ENCODE measurements around the gene ZNF407. TPM values are rescaled to one million over a fixed set of nuclear protein-coding genes. Genes with fewer than 3 reads are reported as not detected.

ZNF407 gene
- total RNA-seq, 1 donor from 2014 or later = 27.2 TPM

DNA sequence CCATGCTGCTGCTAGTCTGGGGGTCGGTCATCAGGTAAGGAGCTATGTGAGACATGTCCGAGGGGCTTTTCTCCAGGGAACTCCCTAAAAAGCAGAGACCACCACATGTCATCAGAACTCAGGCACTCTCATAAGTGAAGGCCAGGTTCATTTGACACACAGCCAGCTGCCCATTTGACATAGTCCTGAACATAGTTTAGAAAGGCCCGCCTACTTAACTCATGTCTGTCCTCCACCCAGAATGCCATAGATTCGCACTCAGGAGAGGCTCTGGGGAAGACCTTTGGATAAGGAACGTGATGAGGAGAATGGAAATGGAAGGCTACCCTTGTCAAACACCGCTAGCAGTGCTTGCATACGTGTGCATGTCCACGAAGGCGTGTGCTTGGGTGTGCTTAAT is 454.1 kb downstream of the ZNF407 start:
- no peak for DNase-seq (ENCODE audit: low spot score)

DNA sequence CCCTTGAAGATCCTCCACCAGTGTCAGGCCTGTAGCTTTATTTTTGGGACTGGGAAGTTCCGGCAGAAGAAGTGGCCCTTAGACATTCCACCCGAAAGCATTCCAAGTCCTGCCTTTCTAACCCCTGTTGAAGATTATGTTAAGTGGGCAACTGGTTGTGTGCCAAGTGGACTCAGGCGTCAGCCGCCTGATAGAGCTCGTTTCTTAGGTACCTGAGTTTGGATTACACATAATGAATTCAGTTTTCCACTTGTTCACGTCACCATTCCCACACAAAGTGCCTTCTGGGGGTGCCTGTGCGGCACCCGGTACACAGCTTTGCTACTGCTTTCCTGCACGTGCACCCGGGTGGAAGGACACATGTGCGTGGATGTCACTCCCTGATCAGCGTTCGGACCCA is 454.8 kb downstream of the ZNF407 start:
- DNase-seq (ENCODE audit: low spot score) = no peak

DNA sequence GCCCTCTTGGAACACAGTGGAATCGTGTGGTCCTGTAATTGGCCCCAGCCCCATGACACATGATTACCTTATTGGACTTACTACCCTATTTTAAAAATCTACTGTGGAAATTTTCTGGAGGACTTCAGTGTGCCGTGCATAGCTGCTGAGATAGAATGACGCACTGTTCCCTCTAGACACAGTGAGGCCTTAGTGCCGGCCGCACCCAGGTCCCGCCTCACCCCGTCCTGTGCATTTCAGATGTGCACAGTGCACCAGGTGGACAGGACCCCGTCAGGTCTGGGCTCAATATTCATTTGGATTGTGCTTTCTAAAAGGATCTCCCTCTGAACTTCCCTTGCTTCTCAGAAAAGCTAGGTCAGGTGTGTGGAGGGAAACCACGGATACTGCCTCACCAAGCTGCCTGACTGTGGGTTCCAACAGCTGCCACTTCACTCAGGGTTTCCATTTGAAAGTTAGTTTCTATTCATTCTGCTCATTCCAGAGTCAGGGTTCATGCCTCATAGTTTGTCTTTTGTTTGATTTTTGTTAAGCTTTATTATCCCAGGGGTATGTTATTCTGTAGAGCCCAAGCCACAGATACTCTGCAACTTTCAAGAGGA is 455.5 kb downstream of the ZNF407 start:
- no peak for DNase-seq (ENCODE audit: low spot score)

DNA sequence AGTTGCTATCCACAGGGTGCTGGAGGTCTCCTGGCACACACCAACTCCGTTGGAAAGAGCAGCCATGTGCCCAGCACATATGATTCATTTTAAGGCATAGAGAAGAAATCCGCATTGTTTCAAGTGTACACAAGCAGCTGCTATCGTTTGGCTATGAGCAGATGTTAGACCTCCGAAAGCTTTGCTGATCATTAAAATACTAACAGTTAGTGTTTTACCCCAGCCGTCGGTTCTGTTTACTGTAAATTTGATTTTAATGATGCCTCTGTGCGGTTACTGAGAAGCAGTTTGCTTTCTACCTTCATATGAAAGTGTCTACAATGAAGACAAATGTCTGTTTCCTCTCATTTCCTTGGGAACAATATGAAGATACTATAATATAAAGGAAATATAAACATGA is 456.4 kb downstream of the ZNF407 start:
- no peak for DNase-seq (ENCODE audit: low spot score)

DNA sequence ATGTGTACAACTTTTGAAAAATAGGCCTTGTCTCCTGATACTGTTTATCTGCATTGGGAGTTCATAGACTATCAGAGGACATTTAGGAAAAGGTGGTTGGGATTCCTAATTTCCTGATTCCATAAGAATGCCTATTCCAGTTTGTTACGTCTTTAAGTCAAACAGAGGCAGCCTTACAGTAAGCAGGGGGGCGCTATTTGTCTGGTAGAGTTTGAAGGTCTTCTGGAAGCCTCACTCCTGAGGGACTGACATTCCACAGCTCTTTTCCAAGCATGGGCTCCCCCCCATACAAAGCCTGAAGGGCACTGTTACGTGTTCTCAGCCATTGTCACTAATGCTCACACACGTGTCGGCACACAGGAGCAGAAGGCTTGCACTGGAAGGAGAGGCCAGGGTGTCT is 456.9 kb downstream of the ZNF407 start:
- DNase-seq (ENCODE audit: low spot score) = no peak

DNA sequence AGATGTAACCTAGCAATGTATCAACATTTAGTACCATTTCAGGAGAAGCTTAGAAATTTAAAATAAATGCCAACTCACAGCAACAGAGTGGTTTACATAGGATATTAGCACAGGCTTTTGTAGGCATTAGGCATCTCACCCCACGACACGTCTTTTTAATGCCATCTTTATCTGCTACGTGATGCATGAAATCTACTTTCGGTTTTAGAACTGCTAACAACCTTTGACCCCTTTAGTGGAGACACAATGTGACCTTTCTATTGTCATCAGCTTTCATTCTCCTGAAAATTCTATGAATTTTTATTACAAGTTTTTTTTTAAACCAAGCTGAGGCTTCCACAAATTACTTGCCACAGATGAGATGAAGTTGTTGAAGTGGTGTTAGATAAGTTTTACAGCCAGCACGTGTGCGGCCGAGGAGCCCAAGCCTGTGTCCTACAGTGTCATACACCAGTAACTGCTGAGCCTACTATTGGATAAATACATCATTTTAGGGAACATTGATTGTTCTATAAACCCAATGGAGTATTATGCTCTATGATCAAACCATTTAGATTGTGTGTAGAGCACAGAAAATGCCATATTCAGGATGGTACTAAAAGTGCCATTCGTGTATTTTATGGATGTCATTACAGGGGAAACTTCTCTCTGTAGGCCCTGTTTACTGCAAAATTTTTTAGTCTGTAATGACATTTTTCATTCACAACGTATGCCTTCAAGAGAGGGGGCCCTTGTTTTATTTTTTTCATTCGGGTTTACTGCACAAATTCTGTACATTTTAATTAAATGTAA is 459.7 kb downstream of the ZNF407 start:
- DNase-seq (ENCODE audit: low spot score) = no peak

DNA sequence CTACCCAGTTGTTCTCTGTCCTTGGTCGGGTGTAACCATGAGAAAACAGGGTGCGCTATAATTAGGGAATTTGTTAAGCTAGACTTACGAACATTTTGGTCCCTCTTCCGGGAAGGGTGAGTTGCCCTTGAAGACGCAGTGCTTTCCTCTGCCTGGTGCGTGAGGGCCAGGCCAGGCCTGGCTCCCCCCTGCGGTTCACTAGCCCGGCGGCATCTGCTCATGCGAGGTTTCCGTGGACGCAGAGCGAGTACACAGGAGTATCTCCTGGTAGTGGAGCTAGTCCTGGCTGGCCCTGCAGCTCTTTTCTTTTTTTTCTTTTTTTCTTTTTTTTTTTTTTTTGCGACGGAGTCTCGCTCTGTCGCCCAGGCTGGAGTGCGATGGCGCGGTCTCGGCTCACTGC is 462.5 kb downstream of the ZNF407 start:
- no peak for DNase-seq (ENCODE audit: low spot score)

DNA sequence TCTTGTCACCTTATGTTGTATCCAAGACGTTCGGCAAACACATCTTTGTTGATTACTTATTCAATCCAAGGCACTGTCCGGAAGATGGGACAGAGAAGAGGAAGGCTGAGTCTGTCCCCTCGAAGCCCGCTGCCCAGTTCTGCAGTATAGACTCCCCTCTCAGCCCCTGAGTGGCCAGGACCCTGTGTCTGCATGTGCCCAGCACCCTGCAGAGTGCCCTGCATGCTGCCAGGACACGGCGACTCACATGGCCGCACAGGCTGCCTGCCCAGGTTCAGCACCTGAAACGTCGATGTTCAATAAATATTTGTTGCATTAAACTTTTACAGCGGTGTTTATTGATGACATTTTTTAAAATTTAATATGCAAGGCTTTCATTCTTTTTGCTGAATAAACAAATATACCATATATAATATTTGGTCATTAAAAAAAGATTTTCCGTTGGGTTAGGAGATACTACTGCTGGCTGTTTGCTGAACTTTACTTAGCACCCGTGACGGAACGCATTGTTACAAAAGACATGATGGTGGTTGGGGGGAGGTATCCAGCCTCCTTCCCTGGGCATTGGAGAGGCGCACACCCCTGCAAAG is 464.7 kb downstream of the ZNF407 start:
- DNase-seq (ENCODE audit: low spot score) = no peak

DNA sequence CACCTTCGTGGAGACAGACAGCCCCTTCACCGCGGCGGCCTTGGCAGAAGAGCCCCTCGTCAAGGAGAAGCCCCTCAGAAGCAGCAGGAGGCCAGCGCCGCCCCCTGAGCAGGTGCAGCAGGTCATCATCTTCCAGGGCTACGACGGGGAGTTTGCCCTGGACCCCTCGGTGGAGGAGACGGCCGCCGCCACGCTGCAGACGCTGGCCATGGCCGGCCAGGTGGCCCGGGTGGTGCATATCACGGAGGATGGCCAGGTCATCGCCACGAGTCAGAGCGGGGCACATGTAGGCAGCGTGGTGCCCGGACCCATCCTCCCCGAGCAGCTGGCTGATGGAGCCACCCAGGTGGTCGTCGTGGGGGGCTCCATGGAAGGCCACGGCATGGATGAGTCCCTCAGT is 465.5 kb downstream of the ZNF407 start:
- DNase-seq (ENCODE audit: low spot score) = no peak

DNA sequence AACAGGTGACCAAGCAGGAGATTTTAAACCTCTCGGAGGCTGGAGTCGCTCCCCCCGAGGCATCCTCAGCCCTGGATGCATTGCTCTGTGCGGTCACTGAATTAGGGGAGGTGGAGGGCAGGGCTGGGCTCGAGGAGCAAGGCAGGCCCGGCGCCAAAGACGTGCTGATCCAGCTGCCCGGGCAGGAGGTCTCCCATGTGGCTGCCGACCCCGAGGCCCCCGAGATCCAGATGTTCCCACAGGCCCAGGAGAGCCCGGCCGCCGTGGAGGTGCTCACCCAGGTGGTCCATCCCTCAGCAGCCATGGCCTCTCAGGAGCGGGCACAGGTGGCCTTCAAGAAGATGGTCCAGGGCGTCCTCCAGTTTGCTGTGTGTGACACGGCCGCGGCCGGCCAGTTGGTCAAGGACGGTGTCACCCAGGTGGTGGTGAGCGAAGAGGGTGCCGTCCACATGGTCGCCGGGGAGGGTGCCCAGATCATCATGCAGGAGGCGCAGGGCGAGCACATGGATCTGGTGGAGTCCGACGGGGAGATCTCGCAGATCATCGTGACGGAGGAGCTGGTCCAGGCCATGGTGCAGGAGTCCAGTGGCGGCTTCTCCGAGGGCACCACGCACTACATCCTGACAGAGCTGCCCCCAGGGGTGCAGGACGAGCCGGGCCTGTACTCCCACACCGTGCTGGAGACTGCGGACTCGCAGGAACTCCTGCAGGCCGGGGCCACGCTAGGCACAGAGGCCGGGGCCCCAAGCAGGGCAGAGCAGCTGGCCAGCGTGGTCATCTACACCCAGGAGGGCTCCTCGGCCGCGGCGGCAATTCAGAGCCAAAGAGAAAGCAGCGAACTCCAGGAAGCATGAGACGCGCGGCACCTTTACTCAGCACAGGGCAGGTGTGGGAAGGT is 466.2 kb downstream of the ZNF407 start:
- DNase-seq (ENCODE audit: low spot score) = no peak

DNA sequence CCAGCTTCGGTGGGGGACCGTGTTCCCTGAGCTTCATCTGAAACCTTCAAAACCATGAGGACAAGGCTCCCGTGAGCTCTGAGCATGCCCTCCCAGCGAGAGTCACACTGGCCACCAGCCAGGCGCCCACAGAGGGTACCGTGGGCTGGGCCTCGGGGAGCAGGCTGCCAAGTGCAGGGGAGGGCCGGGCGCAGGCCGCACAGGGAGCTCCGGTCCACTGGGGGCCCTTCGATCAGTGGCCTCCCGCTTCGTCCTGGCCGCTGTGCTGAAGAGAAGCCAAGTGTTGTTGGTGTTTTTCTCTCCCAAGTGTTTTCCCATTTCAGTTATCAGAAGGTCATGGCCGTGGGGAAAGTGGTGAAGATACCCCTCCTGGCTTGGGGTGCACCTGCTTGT is 466.8 kb downstream of the ZNF407 start:
- DNase-seq (ENCODE audit: low spot score) = no peak

DNA sequence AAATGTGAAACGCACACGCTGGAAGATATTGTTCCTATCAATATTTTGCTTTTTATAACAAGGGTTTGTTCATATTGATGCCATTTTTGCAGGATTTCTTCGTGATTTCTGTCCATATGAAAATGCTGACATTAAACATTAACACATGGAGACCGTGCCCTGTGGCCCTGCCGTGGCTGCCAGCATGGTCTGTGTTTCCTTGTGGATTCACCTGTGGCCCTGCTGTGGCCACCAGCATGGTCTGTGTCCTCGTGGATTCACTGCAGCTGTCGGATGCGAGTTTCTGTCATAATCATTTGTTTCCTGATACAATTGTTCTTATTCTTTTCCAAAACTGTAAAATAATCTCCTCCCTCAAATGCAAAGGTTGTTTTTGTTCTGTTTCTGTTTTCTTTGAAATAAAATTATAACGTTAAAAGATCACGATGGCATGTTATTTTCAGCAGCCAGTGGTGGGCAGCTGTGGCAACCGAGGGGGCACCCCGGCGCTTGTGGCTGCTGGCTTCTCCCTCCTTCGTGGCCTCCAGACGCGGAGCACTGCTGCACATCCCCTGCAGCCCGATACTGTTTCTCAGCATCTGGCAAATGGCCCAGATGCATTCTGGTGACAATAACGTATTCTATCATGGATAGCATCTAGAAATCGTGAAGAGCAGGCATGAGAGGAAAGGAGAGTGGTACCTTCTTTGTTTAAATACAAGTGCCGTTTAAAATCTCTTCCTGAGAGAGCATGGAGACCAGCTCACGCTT is 467.8 kb downstream of the ZNF407 start:
- no peak for DNase-seq (ENCODE audit: low spot score)

DNA sequence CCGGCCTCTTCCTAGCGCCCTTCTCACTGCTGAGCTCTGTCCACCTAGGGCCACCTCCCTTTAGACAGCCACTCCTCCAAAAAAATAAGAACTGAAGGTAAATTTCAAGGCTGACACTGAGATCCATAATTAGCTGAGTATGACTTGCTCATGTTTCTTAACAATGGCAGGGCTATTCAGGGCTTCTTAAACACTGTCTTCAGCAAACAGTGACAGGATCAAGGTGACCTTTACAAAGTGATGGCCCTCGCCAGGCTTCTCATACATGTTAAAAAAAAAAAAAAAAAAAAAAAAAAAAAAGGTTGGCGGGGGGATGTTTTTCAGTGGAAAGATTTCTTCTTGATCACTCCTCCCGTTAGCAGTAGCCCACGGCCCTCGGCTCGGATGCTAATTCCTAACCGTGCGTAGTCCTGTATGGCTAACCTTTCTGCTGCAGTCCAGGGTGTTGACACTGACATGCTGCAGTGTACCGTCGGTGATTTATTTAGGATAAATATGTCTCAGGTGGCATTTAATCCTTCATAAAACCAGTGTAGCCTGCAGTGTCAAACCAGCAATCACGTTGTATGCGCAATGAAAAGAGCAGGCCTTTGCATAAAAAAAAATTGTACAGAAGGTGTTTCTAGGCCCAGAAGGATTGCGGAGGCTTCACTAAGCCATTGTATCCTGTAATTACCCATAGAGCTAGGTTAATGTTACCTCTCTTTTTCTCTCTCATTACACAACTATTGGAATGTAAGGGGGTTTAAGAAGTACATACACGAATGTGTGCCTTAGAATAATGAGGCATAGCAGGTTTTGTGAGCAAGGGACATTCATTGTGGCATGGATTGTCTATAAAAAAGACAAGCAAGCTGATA is 468.6 kb downstream of the ZNF407 start:
- no peak for DNase-seq (ENCODE audit: low spot score)

DNA sequence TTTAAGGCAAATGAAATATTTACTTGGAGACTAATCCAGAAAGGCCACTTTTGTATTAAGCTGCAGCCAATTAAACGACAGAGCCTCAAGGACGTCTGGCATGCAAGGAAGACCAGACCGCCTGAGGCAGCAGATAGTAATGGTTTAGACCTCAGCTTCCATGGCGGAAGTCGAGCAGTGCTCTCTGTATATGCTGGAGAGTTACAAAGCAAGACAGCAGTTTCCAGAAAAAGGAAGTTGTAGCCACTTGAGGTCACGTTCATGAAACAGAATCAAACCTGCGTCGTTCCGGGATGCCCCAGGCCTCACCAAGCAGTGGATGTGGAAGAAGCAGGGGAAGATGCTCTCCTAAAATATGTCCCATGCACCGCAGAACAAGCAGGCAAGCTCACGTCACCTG is 469.3 kb downstream of the ZNF407 start:
- no peak for DNase-seq (ENCODE audit: low spot score)

DNA sequence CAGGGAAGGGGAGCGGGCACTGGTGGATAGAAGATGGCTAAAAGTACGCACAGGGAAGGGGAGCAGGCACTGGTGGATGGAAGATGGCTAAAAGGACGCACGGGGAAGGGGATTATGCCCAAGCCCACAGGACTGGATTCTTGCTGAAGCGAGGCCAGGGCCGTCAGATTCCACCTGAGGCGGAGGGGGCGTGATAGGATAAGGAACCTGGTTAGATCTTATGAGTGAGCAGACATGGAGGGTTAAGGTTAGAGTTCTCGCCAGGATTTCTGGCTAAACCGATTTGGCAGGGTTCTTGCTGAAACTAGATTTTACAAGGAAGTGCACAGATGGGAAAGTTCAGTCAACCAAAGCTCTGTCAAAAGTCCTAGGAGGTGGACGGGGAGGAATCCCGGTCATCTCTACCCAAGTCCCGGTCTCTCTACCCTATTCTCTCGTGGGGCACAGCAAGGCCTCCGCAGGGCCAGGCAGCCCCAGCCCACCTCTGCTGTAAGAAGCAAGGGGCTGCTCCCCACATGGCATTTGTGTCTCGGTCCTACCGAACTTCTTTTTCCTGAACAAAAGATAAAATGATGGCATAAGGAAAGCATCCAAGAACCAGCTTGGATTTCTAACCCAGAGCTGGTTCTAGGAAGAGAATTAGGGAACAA is 470.5 kb downstream of the ZNF407 start:
- no peak for DNase-seq (ENCODE audit: low spot score)

DNA sequence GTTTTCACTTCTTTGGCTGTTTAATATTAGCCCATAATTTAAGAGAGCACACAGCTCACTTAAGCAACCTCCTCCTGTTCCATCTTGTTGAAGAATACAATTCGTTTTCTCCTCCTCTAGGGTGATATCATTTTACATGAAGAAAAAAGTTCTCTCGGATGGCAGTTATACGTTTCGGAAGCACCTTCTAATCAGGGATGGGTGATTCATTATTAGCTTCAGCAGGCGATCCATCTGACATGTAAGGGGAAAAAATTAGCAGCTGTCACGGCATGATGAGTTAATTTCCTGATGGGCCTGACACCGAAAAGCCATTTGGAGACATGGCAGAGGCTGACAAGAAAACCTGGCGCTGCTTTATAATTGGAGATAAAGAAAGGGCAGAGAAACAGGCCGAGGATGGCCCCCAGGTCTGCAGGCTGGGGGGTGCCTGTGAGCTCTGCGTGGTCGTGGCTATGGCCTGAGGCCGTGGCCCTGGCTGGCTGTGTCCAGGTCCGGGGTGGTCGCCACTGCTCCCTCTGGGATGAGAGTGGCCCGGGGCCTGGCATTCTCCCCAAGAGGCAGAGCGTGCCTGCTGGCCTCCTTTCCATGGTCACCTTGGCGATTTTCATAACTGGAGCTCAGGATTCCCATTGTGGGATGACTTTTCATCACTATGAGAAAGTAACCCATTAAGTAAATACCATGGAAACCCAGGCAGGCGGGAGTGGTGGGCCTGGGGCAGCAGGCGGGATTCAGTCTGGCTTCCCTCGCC is 471.2 kb downstream of the ZNF407 start:
- DNase-seq (ENCODE audit: low spot score) = no peak

DNA sequence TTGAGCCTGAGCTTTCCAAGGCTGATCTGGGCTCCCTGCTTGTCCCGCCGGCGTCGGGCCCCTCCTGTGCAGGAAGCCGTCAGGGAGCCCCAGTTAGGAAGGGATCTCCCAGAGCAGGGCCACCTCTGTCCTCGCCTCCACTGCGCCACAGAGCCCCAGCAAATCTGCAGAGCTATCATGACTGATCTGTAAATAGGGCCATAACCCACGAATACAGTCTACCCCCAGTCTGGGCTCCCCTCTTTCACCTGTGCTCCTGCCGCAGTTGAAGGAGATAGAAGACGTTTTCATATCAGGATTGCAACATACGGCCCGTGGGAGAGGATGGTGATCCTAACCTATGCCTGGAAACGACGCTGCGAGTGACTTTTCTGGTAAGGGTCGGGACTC is 472.6 kb downstream of the ZNF407 start:
- DNase-seq (ENCODE audit: low spot score) = no peak

DNA sequence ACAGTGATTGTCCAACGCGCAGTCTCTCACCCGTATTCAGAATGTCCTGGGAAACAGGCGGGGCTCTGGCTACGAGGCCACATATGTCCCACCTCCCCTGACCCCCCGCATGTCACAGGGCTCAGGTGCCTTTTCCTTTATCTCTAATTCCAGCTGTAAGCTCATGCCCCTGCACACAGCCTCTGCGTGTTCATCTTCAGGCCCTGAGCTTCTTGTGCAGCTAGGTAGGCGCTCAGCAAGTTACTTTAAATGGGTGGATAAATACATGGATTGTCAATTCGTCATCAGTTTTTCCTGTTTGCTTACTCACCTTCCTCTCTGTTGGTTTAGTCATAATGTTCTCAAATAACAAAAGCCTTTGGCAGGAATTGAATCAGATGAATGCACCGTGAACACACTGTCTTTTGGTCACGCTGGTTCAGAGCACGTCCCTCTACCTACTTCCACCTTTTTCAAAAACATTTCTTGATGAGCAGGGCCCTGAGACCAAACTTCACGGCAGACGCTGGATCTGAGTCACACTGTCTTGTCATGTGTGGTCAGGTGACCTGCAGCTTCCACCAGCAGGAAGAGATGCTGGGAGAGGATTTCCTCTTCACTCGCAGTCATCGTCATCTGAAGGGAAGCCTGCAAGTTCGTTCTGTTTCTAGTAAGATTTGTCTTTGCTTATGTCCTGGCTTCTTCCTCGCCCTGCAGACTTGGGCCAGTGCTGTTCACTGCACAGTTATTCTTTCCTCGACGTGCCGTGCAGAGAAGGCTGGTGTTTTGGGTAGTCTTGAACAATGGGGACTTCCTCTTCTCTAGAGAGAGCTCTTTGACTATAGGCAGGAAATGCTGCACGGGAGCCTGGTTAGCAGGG is 473.2 kb downstream of the ZNF407 start:
- peak; percentile 53 for DNase-seq (ENCODE audit: low spot score)

DNA sequence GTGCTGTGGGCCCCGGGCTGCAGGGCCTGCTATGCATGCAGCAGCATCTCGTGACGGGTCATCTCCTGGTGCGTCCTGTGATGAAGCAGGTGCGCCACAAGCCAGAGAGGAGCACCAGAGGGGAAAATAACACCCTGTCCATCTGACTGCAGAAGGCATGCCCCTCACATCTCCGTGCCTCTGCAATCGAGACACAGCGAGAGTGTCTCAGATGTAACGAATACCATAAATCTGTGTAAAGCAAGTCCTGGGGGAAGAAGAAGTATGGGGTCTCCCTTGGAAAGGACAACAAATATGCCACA is 473.8 kb downstream of the ZNF407 start:
- no peak for DNase-seq (ENCODE audit: low spot score)
